Measurements from ENCODE around the gene IPO9.

DNA sequence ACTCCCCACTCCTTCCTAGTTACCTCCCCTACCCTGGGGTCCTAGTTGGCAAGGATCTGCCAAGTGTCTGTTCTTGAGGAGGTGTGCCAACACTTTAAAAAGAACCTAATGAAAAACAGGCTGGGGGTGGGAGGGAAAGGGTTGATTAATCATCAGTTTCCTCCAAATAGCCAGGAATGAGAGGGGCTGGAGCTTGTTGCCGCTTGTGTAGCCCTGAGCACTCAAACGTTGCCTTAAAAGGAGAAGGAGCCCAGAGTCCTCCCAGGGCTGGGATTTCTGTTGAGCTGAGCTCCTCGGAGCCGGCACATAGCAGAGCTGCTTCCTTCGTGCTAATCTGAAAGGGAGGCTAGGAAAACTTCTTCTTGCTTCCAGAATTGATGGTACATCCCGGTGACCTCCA, 75.6 kb downstream of the IPO9 start:
- TF ChIP-seq EZH2 (IDR thresholded peaks at IDR 0.05; ENCODE audit: borderline replicate concordance, low read length) = no peak
- TF ChIP-seq, protein P1, sequence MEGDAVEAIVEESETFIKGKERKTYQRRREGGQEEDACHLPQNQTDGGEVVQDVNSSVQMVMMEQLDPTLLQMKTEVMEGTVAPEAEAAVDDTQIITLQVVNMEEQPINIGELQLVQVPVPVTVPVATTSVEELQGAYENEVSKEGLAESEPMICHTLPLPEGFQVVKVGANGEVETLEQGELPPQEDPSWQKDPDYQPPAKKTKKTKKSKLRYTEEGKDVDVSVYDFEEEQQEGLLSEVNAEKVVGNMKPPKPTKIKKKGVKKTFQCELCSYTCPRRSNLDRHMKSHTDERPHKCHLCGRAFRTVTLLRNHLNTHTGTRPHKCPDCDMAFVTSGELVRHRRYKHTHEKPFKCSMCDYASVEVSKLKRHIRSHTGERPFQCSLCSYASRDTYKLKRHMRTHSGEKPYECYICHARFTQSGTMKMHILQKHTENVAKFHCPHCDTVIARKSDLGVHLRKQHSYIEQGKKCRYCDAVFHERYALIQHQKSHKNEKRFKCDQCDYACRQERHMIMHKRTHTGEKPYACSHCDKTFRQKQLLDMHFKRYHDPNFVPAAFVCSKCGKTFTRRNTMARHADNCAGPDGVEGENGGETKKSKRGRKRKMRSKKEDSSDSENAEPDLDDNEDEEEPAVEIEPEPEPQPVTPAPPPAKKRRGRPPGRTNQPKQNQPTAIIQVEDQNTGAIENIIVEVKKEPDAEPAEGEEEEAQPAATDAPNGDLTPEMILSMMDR (IDR thresholded peaks at IDR 0.05; ENCODE audit: low read length) = no peak
